ENCODE measurements around the gene ATG7. TPM values are rescaled to one million over a fixed set of nuclear protein-coding genes. Genes with fewer than 3 reads are reported as not detected.

ATG7 gene
- total and polyA plus RNA-seq, 8 donors, result 25.0 to 73.3 (median 29.6) TPM

DNA sequence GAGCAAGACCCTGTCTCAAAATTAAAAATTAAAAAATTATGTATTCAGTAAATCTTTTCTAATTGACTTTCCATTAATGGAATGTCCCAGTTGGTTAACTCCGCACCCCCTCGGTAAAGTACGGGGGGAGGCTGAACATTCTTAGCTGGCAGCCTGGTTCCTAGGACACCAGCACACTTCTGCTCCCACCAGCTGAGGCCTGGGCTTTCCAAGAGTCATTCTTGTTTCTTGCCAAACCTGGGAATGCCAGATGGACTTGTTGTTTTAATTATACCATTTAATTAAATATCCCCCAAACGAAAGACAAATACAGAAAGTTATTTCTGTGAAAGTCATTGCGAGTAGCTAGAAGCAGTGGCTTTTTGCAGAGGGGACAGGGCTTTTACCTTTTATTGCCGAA, 192.2 kb downstream of the ATG7 start:
- ATAC-seq (no peak), DNase-seq (no peak)
- TF ChIP-seq, protein P1, sequence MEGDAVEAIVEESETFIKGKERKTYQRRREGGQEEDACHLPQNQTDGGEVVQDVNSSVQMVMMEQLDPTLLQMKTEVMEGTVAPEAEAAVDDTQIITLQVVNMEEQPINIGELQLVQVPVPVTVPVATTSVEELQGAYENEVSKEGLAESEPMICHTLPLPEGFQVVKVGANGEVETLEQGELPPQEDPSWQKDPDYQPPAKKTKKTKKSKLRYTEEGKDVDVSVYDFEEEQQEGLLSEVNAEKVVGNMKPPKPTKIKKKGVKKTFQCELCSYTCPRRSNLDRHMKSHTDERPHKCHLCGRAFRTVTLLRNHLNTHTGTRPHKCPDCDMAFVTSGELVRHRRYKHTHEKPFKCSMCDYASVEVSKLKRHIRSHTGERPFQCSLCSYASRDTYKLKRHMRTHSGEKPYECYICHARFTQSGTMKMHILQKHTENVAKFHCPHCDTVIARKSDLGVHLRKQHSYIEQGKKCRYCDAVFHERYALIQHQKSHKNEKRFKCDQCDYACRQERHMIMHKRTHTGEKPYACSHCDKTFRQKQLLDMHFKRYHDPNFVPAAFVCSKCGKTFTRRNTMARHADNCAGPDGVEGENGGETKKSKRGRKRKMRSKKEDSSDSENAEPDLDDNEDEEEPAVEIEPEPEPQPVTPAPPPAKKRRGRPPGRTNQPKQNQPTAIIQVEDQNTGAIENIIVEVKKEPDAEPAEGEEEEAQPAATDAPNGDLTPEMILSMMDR (IDR thresholded peaks at IDR 0.05), result no peak
- intact Hi-C loops (cut with DNase I), result no loop called here
- Histone ChIP-seq H3K36me3 (peaks cover 0 to 19% of the 10 kb centered on the region in 2 donors), H3K27ac (no peak overlapping the region), H3K4me3 (no peak overlapping the region), H3K27me3 (no peaks in the 10 kb centered on the region), H3K4me1 (peaks cover 0 to 5% of the 10 kb centered on the region in 2 donors), H3K9me3 (no peaks in the 10 kb centered on the region)

DNA sequence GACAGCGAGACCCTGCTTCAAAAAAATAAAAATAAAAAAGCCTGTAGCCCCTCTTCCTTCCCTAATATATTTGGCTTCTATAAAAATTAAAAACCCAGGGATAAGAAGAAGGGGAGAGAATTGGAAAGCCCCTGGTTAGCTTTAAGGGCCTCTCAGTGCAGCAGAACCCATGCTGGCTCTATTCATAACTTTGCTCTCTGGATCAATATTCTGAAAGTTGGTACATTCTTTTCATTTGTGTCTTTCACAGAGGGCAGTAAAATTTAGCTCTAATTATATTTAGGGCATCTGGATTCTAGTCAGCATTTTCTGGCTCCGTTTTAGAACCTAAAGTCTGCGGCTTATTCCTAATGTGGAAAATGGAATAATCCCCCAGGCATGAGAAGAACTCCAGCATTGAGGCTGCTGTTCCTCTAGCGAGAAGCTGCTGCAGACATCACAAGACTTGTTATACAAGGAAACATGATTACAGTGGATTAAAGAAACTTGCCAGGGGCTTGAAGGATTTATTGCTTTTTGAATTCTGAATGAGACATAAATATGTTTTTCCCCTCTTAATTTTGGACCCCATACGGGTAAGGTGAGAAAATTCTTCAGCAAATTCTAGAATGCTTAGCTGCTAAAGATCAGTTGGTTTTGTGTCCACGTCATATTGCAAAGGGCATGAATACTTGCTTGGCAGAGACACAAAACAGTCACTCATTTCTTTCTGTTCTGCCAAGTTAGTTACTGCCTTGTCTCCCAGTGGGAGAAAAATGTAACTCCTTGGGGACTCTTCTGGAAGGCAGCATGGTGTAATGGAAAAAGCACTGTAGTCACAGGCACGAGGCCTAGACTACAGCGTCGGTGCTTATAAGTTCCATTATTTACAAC, 193.8 kb downstream of the ATG7 start:
- Histone ChIP-seq H3K9me3 (no peaks in the 10 kb centered on the region), H3K27me3 (no peaks in the 10 kb centered on the region), H3K36me3 (peaks cover 0 to 19% of the 10 kb centered on the region in 2 donors), H3K4me3 (no peak overlapping the region), H3K27ac (peak overlapping the region in 1 of 2 donors; percentile 77), H3K4me1 (peaks cover 0 to 5% of the 10 kb centered on the region in 2 donors)
- intact Hi-C loops (cut with DNase I), result no loop called here
- TF ChIP-seq, protein P1 (IDR thresholded peaks at IDR 0.05), result no peak
- DNase-seq, result no peak
- ATAC-seq, result peak; percentile 65

DNA sequence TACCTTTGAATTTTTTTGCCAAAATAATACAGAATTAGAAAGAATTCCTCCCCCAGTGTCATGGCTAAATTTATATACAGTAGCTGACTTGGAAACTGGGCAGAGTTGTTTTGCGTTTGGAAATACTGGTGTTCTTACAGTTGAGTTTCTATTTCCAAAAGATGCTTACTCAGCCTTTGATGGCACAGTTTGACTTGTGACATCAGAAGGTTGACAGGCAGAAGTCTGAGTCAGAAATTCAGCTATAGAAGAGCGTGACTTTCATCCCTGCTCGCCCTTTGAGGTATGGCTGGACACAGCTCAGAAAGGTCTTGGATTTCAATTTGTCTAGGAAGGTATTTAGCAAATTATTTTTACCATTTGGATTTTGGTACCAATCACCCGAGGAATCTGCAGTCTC, 195.7 kb downstream of the ATG7 start:
- Histone ChIP-seq H3K4me3 (no peak overlapping the region), H3K4me1 (peaks cover 0 to 5% of the 10 kb centered on the region in 2 donors), H3K36me3 (peaks cover 0 to 19% of the 10 kb centered on the region in 2 donors), H3K27ac (no peak overlapping the region), H3K27me3 (no peaks in the 10 kb centered on the region), H3K9me3 (no peaks in the 10 kb centered on the region)
- DNase-seq, result no peak
- intact Hi-C loops (cut with DNase I), result no loop called here
- TF ChIP-seq, protein P1 (IDR thresholded peaks at IDR 0.05), result no peak
- ATAC-seq, result no peak

DNA sequence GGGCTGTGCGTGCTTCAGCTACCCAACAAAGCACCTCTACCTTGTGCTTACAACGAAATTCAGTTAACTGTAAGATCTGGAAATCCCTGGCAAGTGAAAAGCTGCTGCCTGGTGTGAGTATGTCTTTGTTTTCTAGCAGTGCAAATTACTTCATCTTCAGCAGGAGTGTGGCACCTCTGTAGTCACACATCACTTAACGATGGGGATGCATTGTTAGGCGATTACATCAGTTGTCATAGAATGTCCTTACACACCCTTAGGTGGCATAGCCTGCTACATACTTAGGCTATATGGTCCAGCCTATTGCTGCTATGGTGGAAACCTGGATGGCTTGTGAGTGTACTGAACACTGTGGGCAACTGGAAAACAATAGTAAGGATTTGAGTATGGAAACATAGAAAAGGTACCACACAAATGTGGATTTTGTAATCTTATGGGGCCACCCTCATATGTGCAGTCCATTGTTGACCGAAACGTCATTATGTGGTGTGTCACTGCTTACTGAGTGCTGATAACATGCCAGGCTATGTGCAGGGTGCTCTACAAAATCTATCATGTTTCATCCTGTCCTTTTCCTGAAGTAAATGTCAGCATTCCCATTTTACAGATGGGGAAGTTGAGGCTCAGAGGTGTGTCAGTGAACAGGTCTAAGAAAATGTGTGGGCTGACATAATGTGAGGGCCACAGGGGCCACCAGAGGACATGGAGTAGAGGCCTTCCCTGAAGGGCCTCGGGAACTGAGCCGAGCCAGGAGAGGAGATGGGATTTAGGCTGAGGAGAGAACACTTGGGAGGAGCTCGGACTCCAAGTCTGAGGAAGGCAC, 198.0 kb downstream of the ATG7 start:
- intact Hi-C loops (cut with DNase I), result no loop called here

More for the DNA sequence above, 198.0 kb downstream of the ATG7 start:
- H3K9me3 ChIP-seq, result no peaks in the 10 kb centered on the region
- no peak overlapping the region for H3K4me3 ChIP-seq
- DNase-seq, result no peak
- peaks cover 0 to 5% of the 10 kb centered on the region in 2 donors for H3K4me1 ChIP-seq
- peaks cover 0 to 19% of the 10 kb centered on the region in 2 donors for H3K36me3 ChIP-seq
- no peaks in the 10 kb centered on the region for H3K27me3 ChIP-seq
- no peak overlapping the region for H3K27ac ChIP-seq
- no peak for ATAC-seq
- TF ChIP-seq, protein P1 (IDR thresholded peaks at IDR 0.05), result no peak
